Lower leg skin (tissue), 4 donors: ENCODE measurements around the gene SNCB. TPM values are rescaled to one million over a fixed set of nuclear protein-coding genes. Genes with fewer than 3 reads are reported as not detected.

ENCODE experiments used
- DNase-seq, 2 donors: peaks; one replicate each; pipeline ENCODE4 v3.0.0-alpha.2; 2019; ENCODE audit warnings: low spot score in 2 of 2
- H3K4me3 ChIP-seq: fragments of 200-600 bp; sonication (generic); 2 replicates; pipeline ENCODE4 v1.5.1; 2017; ENCODE audit warnings: mild to moderate bottlenecking, low read depth; ENCODE audit not compliant: poor library complexity, severe bottlenecking
- CTCF ChIP-seq, 3 donors: fragments of 450-650 bp; IDR thresholded peaks; one replicate each; pipeline ENCODE4 v1.5.1; 2016; ENCODE audit warnings: antibody characterized with exemption in 3 of 3, mild to moderate bottlenecking in 3 of 3, moderate library complexity in 2 of 3
- POLR2A ChIP-seq, 2 donors: fragments of 450-650 bp; IDR thresholded peaks; one replicate each; pipeline ENCODE4 v1.6.1; 2016 to 2017; ENCODE audit warnings: antibody characterized with exemption in 2 of 2, mild to moderate bottlenecking in 1 of 2, moderate library complexity in 1 of 2
- WGBS, 2 donors: methylation state at CpG; one replicate each; pipeline ENCODE4 v1.1.5; 2018; 5-methylcytosine and 5-hydroxymethylcytosine counted together
- intact Hi-C: fragments of 100-400 bp; cut with DNase I; formaldehyde crosslinking; loops from one replicate; pipeline ENCODE4 v1.15.0; 2023; ENCODE audit warnings: low total_unique reads
- total RNA-seq, 4 donors: library from RNA; depleted of rRNA; stranded (reverse); fragments of >200 nt; gene quantifications; one replicate each; pipeline ENCODE4 v1.1.0, GENCODE V29; 2016

Gene SNCB
- total RNA-seq, 4 donors from 2014 or later, result not detected

DNA sequence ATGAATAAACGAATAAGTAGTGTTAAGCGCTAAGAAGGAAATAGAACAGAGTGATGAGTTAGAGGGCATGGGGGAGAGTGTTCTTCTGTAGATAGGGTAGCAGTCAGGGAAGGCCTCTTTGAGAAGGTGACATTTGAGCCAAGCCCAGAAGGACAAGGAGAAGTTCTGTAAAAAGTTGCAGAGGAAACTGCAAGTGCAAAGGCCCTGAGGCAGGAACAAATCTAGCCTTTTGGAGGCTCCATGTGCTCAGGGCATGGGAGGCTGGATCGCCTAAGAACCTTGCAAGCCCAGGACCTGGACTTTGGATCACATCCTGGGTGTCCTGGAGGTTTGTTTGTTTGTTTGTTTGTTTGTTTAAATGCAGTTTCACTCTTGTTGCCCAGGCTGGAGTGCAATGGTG, 8.1 kb upstream of the SNCB start:
- TF ChIP-seq CTCF (IDR thresholded peaks at IDR 0.05), result no peak
- no peak overlapping the region for H3K4me3 ChIP-seq
- intact Hi-C loops, result no loop called here
- no peak for DNase-seq
- WGBS, 2 donors, result 91 to 97% methylated on average over 3 of the region's 3 CpGs

DNA sequence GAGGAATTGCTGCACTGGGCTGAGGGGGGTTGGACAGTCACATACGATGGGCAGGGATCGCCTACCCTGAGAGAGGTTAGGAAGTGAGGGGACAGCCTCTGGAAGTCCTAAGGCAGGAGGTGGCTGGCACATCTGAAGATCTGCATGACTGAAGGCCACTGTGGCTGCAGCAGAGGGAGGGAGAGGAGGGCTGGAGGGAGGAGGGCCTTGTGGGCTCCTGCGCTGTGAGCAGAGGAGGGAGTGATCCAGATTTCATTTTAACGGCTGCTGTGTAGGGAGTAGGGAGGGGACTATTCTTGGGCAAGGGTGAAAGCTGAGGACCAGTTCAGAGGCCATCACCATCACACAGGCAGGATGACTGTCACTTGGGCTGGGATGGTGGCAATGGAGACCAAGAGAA, 7.2 kb upstream of the SNCB start:
- WGBS, 2 donors, result 64 to 73% methylated on average over 4 of the region's 4 CpGs
- intact Hi-C loops, result no loop called here
- DNase-seq, result no peak
- no peak for TF ChIP-seq CTCF (IDR thresholded peaks at IDR 0.05)
- TF ChIP-seq POLR2A (IDR thresholded peaks at IDR 0.05), result no peak
- no peak overlapping the region for H3K4me3 ChIP-seq

DNA sequence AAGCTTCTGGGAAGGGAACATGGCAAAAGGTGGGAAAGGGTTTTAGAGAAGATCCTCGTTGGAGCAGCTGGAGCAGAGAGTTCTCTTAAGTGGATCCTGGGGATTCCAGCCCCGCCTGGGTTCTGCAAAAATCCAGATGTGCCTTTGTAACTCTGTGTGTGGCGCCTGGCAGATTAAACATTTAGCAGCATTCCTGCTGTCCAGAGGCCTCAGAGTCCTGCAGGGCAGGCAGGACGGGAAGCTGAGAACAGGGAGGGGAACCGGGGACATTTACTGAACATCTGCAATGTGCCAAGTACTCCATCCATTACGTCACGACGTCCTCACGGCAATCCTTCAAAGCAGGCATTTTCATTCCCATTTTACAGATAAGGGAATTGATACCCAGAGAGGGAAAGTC, 6.1 kb upstream of the SNCB start:
- WGBS, 2 donors, result 47 to 54% methylated on average over 9 of the region's 9 CpGs
- intact Hi-C loops, result no loop called here
- TF ChIP-seq CTCF (IDR thresholded peaks at IDR 0.05) (no peak), POLR2A (IDR thresholded peaks at IDR 0.05) (no peak)
- H3K4me3 ChIP-seq, result no peak overlapping the region
- no peak for DNase-seq

- 31 to 36% methylated on average over 6 of the region's 6 CpGs for WGBS, 2 donors
- H3K4me3 ChIP-seq, result no peak overlapping the region
- intact Hi-C loops, result no loop called here
- no peak for TF ChIP-seq POLR2A (IDR thresholded peaks at IDR 0.05)
- no peak for TF ChIP-seq CTCF (IDR thresholded peaks at IDR 0.05)
- no peak for DNase-seq
Observed at GRCh38 chr5:176633598-176633997, 3.3 kb upstream of the SNCB start.

DNA sequence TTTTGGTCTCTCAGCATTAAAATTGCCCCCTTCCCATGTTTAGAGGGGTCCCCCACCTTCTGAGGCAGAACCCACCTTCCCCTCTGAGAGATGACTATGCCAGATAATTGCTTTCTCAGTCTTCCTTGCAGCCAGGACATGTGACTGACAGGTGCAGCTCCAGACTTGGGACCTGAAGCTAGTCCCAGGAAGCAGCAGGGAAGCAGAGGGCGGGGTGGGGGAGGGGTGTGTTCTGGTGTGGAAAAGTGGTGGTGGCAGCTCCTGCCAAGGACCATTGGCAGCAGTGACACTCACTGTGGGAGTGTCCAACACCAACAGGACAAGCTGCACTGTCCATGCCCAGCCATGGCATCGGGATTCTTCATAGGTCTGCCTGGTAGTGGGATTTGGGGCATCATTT, 2.4 kb upstream of the SNCB start:
- WGBS, 2 donors, result 55 to 85% methylated on average over 2 of the region's 2 CpGs
- TF ChIP-seq CTCF (IDR thresholded peaks at IDR 0.05) (no peak), POLR2A (IDR thresholded peaks at IDR 0.05) (no peak)
- H3K4me3 ChIP-seq, result no peak overlapping the region
- no peak for DNase-seq
- intact Hi-C loops, result no loop called here

GRCh38 chr5:176631383-176632200, 1.3 kb upstream of the SNCB start:
- H3K4me3 ChIP-seq, result no peak overlapping the region
- TF ChIP-seq CTCF (IDR thresholded peaks at IDR 0.05) (no peak), POLR2A (IDR thresholded peaks at IDR 0.05) (no peak)
- intact Hi-C loops, result no loop called here
- DNase-seq, result no peak
- WGBS, 2 donors, result 64 to 66% methylated on average over 7 of the region's 7 CpGs
